K562 (cell line): ENCODE measurements around the gene UBFD1. TPM values are rescaled to one million over a fixed set of nuclear protein-coding genes. Genes with fewer than 3 reads are reported as not detected.

Experiments
- ATAC-seq: fragments of 200-7000 bp; cut with Tn5 transposase; 3 replicates; pipeline ENCODE4 v1.9.1; 2020; ENCODE audit warnings: moderate library complexity
- BruUV-seq: library from RNA; stranded (reverse); fragments of 400-500 nt; replicated peaks from 2 replicates; lab custom pipeline; 2021; lab: Mats Ljungman, UMichigan
- CTCF ChIA-PET: fragments of 300-600 bp; formaldehyde crosslinking; extraction: SDS; loops from one replicate; lab custom pipeline; 2021; ENCODE audit warnings: low intra/inter-chr PET ratio; lab: Yijun Ruan, JAX
- POLR2A ChIA-PET: fragments of 300-600, 350-650 bp; sonication (Branson Sonifier 250); formaldehyde crosslinking; extraction: SDS; loops from one replicate; lab custom pipeline; 2021; ENCODE audit warnings: antibody characterized with exemption, inconsistent platforms; lab: Yijun Ruan, JAX
- DNase-seq, 4 experiments: peaks; one replicate each; pipeline versions ENCODE4 v3.0.0 to v3.0.0-alpha.2; 2011 to 2018; ENCODE audit warnings: low spot score in 3 of 4, mixed read lengths in 3 of 4; ENCODE audit errors: extremely low read depth in 1 of 4
- FAIRE-seq: peaks from 2 replicates; lab custom pipeline; 2011; peaks lifted over from hg19 to GRCh38; lab: Jason Lieb, UNC
- H2AFZ ChIP-seq: 2 replicates; pipeline ENCODE4 v1.6.0; 2011; ENCODE audit warnings: low read depth, low read length, control low read depth, inconsistent platforms
- H3K27ac ChIP-seq: fragments of 200-600 bp; 3 replicates; pipeline ENCODE4 v1.8.0; 2011; ENCODE audit warnings: low read depth, mild to moderate bottlenecking, control low read depth, inconsistent platforms, low read length, moderate library complexity, mixed read lengths; ENCODE audit errors: extremely low read depth
- H3K27me3 ChIP-seq, 2 experiments: fragments of 300-600 bp in 1 of 2; 2 replicates in 1 of 2; 3 replicates in 1 of 2; pipeline versions ENCODE4 v1.6.0 to v1.8.0; 2011; ENCODE audit warnings: inconsistent platforms in 2 of 2, low read length in 2 of 2, mild to moderate bottlenecking in 1 of 2, mixed read lengths in 1 of 2, moderate library complexity in 1 of 2; ENCODE audit not compliant: control insufficient read depth in 2 of 2, insufficient read depth in 2 of 2
- H3K36me3 ChIP-seq: fragments of 300-600 bp; 3 replicates; pipeline ENCODE4 v1.8.0; 2011; ENCODE audit warnings: mild to moderate bottlenecking, low read length, inconsistent platforms; ENCODE audit not compliant: control insufficient read depth, insufficient read depth
- H3K4me1 ChIP-seq, 2 experiments: fragments of 200-600 bp in 1 of 2; replicated peaks in 1 of 2; 2 replicates in 1 of 2; 3 replicates in 1 of 2; pipeline versions ENCODE4 v1.5.1 to v1.8.0; 2011; ENCODE audit warnings: inconsistent platforms in 2 of 2, low read length in 2 of 2, mild to moderate bottlenecking in 1 of 2, mixed read lengths in 1 of 2, moderate library complexity in 1 of 2; ENCODE audit not compliant: control insufficient read depth in 2 of 2, insufficient read depth in 2 of 2
- H3K4me2 ChIP-seq: 2 replicates; pipeline ENCODE4 v1.6.1; 2011; ENCODE audit warnings: low read length, control low read depth, inconsistent platforms, mixed read lengths; ENCODE audit not compliant: insufficient read depth
- H3K4me3 ChIP-seq: fragments of 200-600 bp; sonication (generic), shearing (Covaris generic); 2 replicates; pipeline ENCODE4 v1.5.1; 2016; ENCODE audit warnings: control low read depth, inconsistent platforms
- H3K79me2 ChIP-seq: fragments of 200-600 bp; 3 replicates; pipeline ENCODE4 v1.8.0; 2011; ENCODE audit warnings: low read length, inconsistent platforms; ENCODE audit not compliant: control insufficient read depth, insufficient read depth
- H3K9ac ChIP-seq, 2 experiments: 2 replicates each; pipeline versions ENCODE4 v1.6.0 to v1.6.1; 2011; ENCODE audit warnings: low read depth in 2 of 2, low read length in 2 of 2, control low read depth in 1 of 2, inconsistent platforms in 1 of 2, mild to moderate bottlenecking in 1 of 2, mixed read lengths in 1 of 2; ENCODE audit not compliant: insufficient read depth in 1 of 2
- H3K9me1 ChIP-seq: one replicate; pipeline ENCODE4 v1.6.0; 2011; ENCODE audit warnings: inconsistent platforms, mild to moderate bottlenecking, low read length, moderate library complexity; ENCODE audit not compliant: control insufficient read depth, insufficient read depth
- H3K9me3 ChIP-seq: replicated peaks from 2 replicates; pipeline ENCODE4 v1.5.1; 2011; ENCODE audit warnings: low read depth, low read length, inconsistent platforms; ENCODE audit not compliant: control insufficient read depth, insufficient read depth
- H4K20me1 ChIP-seq: replicated peaks from 2 replicates; pipeline ENCODE4 v1.6.1; 2011; ENCODE audit warnings: low read length, inconsistent platforms, mixed read lengths; ENCODE audit not compliant: control insufficient read depth, insufficient read depth
- ARID1B ChIP-seq: fragments of 450-650 bp; IDR thresholded peaks from 2 replicates; pipeline ENCODE4 v1.6.1; 2016; ENCODE audit warnings: antibody characterized with exemption, mild to moderate bottlenecking, inconsistent platforms
- ETV1 ChIP-seq: fragments of 450-650 bp; conservative IDR thresholded peaks from 2 replicates; pipeline ENCODE4 v1.6.1; 2016; ENCODE audit warnings: missing genetic modification characterization, control low read depth, low read depth, missing compliant biosample characterization
- FOXK1 ChIP-seq: sonication (generic); formaldehyde crosslinking; IDR thresholded peaks from 2 replicates; pipeline ENCODE4 v1.8.0; 2022; ENCODE audit warnings: missing genetic modification reagents, mild to moderate bottlenecking, borderline replicate concordance
- FUS ChIP-seq: fragments of 200-400 bp; formaldehyde crosslinking; optimal IDR thresholded peaks from 2 replicates; pipeline ENCODE3; 2017; ENCODE audit warnings: low read depth, low read length
- MEF2A ChIP-seq: IDR thresholded peaks from 2 replicates; pipeline ENCODE4 v1.6.1; 2011; ENCODE audit warnings: low read depth, mild to moderate bottlenecking, low read length, moderate library complexity; ENCODE audit not compliant: control insufficient read depth
- NCOR1 ChIP-seq: fragments of 450-650 bp; IDR thresholded peaks from 2 replicates; pipeline ENCODE4 v1.6.1; 2016; ENCODE audit warnings: mild to moderate bottlenecking, moderate library complexity
- NFRKB ChIP-seq: fragments of 450-650 bp; IDR thresholded peaks from 2 replicates; pipeline ENCODE4 v1.6.1; 2016; ENCODE audit warnings: low read depth
- NR4A1 ChIP-seq, 2 experiments: fragments of 250-450 bp in 1 of 2; fragments of 450-650 bp in 1 of 2; sonication (Bioruptor Pico) in 1 of 2; IDR thresholded peaks; 2 replicates each; pipeline versions ENCODE4 v1.4.0 to v1.6.1; 2016 to 2020; ENCODE audit warnings: mild to moderate bottlenecking in 2 of 2, missing compliant biosample characterization in 1 of 2, missing genetic modification characterization in 1 of 2, moderate library complexity in 1 of 2
- TARDBP ChIP-seq: fragments of 450-650 bp; IDR thresholded peaks from 2 replicates; pipeline ENCODE4 v1.6.1; 2016
- ZNF436 ChIP-seq: fragments of 250-450, 450-650 bp; sonication (Bioruptor Pico); formaldehyde crosslinking; IDR thresholded peaks from 2 replicates; pipeline ENCODE4 v1.7.0; 2020; ENCODE audit warnings: mild to moderate bottlenecking
- ZNF561 ChIP-seq: fragments of 450-650 bp; formaldehyde crosslinking; conservative IDR thresholded peaks from 2 replicates; pipeline ENCODE4 v1.4.0; 2020; ENCODE audit warnings: mild to moderate bottlenecking, moderate library complexity
- ZNF57 ChIP-seq: fragments of 450-650 bp; formaldehyde crosslinking; IDR thresholded peaks from 2 replicates; pipeline ENCODE4 v1.4.0; 2020; ENCODE audit warnings: mild to moderate bottlenecking, moderate library complexity
- WGBS: fragments of 100-300 bp; shearing (Covaris generic); methylation state at CpG from one replicate; pipeline ENCODE4 v1.1.6; 2016; ENCODE audit warnings: low coverage, mixed read lengths; ENCODE audit not compliant: insufficient coverage; ENCODE audit errors: missing lambda C conversion rate; 5-methylcytosine and 5-hydroxymethylcytosine counted together
- in situ Hi-C: fragments of 300-500 bp; cut with MboI; formaldehyde crosslinking; loops from 4 replicates; pipeline ENCODE4 v1.15.0; 2018; ENCODE audit warnings: inconsistent platforms, mixed read lengths
- intact Hi-C: fragments of 100-400 bp; cut with micrococcal nuclease; formaldehyde crosslinking; loops from 2 replicates; pipeline ENCODE4 v1.14.2; 2022
- polyA plus RNA-seq, 8 experiments: library from polyadenylated mRNA; depleted of rRNA in 4 of 8; stranded (reverse) in 5 of 8; unstranded in 3 of 8; fragments of >200 nt; fragmentation: Nextera tagmentation in 2 of 8; fragmentation: Illumina TruSeq in 1 of 8; extraction: Ambion mirVana in 2 of 8; extraction: Trizol in 1 of 8; gene quantifications; 2 replicates each; pipeline versions ENCODE4 v1.2.1 to v1.2.3, GENCODE V29; 2011 to 2014; ENCODE audit warnings: inconsistent platforms in 1 of 8, missing spikeins in 1 of 8
- total RNA-seq, 7 experiments: library from RNA; depleted of rRNA in 6 of 7; stranded (reverse); fragments of >200 nt in 6 of 7; fragmentation: Illumina TruSeq in 2 of 7; extraction: Trizol in 2 of 7; gene quantifications; 2 replicates each; pipeline versions ENCODE4 v1.2.1 to v1.2.3, GENCODE V29; 2011 to 2021; ENCODE audit warnings: low replicate concordance in 1 of 7
- TF ChIP-seq, protein P1 (sequence below): fragments of 250-450 bp; sonication (Bioruptor Pico); IDR thresholded peaks from 2 replicates; pipeline ENCODE4 v1.5.0; 2021; ENCODE audit warnings: mild to moderate bottlenecking, borderline replicate concordance
- TF ChIP-seq, protein P2 (sequence below): fragments of 450-650 bp; IDR thresholded peaks from 2 replicates; pipeline ENCODE4 v1.6.1; 2016; ENCODE audit warnings: mild to moderate bottlenecking
- TF ChIP-seq, protein P3 (sequence below), 2 experiments: fragments of 450-650 bp in 1 of 2; sonication (generic) in 1 of 2; formaldehyde crosslinking; conservative IDR thresholded peaks; 2 replicates each; pipeline versions ENCODE4 v1.4.0 to v1.8.1; 2020 to 2022; ENCODE audit warnings: mild to moderate bottlenecking in 1 of 2, missing genetic modification reagents in 1 of 2

The UBFD1 gene
- total and polyA plus RNA-seq, 9 of the 15 experiments (the other 6 are each of a cell fraction or from before 2014, with no cell fraction given) = 10.7 to 66.2 (median 34.0) TPM

DNA sequence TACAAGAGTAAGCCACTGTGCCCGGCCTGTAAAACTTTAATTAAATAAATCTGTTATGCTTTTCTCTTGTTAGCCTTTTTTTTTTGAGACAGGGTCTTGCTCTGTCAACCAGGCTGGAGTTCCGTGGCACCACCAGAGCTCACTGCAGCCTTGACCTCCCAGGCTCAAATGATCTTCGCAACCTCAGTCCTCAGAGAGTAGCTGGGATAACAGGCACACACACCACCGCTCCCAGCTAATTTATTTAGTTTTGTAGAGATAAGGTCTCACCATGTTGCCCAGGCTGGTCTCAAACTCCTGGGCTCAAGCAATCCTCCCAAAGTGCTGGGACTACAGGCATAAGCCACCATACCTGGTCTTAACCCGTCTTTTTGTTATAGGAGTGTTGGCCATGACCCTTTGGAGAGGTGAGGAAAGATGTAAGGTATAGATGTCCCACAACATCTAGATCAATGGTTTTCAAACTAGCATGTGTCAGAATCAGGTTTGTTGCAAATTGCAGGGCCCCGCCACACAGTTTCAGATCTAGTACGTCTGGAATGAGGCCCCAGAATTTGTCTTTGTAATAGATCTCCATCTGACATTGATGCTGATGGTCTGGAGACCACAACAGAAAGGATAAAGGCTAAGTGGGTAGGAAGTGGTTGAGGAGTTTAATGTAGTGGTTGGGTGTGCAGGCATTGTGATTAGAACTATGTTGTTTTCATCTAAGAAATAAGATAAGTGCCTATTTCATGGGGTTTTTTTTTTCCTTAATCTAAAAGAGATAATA, 43.0 kb upstream of the UBFD1 start:
- H3K4me2 ChIP-seq = no peak overlapping the region
- ATAC-seq = no peak
- H3K79me2 ChIP-seq = peaks cover 8% of the 10 kb centered on the region
- no peak for DNase-seq
- H3K9me1 ChIP-seq = no peaks in the 10 kb centered on the region
- POLR2A ChIA-PET = interaction anchor here (0.6 to 1.8 kb wide), 2 partner anchors 12 to 1925 kb away, joined by 3 to 4 read pairs; no protein-coding TSS in a partner anchor
- intact Hi-C loops (no loop called here), in situ Hi-C loops (no loop called here)
- peaks cover 21% of the 10 kb centered on the region in 2 experiments; a peak in 4 of 5 replicates for H3K4me1 ChIP-seq
- WGBS = 82% methylated on average over 7 of the region's 7 CpGs
- no peak overlapping the region for H3K9ac ChIP-seq
- no peaks in the 10 kb centered on the region for H4K20me1 ChIP-seq
- no peaks in the 10 kb centered on the region for H3K27me3 ChIP-seq
- H3K36me3 ChIP-seq = peaks cover 16% of the 10 kb centered on the region; the same call in 1 of the 3 replicates
- no peak overlapping the region for H3K27ac ChIP-seq
- CTCF ChIA-PET = no interaction called here
- no peak overlapping the region for H2AFZ ChIP-seq
- TF ChIP-seq, protein P1, sequence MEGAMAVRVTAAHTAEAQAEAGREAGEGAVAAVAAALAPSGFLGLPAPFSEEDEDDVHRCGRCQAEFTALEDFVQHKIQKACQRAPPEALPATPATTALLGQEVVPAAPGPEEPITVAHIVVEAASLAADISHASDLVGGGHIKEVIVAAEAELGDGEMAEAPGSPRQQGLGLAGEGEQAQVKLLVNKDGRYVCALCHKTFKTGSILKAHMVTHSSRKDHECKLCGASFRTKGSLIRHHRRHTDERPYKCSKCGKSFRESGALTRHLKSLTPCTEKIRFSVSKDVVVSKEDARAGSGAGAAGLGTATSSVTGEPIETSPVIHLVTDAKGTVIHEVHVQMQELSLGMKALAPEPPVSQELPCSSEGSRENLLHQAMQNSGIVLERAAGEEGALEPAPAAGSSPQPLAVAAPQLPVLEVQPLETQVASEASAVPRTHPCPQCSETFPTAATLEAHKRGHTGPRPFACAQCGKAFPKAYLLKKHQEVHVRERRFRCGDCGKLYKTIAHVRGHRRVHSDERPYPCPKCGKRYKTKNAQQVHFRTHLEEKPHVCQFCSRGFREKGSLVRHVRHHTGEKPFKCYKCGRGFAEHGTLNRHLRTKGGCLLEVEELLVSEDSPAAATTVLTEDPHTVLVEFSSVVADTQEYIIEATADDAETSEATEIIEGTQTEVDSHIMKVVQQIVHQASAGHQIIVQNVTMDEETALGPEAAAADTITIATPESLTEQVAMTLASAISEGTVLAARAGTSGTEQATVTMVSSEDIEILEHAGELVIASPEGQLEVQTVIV = no peak
- no peak for TF ChIP-seq ZNF57 (CRISPR knock-in tag)
- TF ChIP-seq MEF2A = no peak
- TF ChIP-seq ZNF436 (CRISPR knock-in tag) = no peak
- no peak for TF ChIP-seq NFRKB
- TF ChIP-seq ZNF561 = no peak
- TF ChIP-seq ARID1B = no peak
- TF ChIP-seq ETV1 (tag) = no peak
- TF ChIP-seq FOXK1 = no peak
- TF ChIP-seq, protein P2, sequence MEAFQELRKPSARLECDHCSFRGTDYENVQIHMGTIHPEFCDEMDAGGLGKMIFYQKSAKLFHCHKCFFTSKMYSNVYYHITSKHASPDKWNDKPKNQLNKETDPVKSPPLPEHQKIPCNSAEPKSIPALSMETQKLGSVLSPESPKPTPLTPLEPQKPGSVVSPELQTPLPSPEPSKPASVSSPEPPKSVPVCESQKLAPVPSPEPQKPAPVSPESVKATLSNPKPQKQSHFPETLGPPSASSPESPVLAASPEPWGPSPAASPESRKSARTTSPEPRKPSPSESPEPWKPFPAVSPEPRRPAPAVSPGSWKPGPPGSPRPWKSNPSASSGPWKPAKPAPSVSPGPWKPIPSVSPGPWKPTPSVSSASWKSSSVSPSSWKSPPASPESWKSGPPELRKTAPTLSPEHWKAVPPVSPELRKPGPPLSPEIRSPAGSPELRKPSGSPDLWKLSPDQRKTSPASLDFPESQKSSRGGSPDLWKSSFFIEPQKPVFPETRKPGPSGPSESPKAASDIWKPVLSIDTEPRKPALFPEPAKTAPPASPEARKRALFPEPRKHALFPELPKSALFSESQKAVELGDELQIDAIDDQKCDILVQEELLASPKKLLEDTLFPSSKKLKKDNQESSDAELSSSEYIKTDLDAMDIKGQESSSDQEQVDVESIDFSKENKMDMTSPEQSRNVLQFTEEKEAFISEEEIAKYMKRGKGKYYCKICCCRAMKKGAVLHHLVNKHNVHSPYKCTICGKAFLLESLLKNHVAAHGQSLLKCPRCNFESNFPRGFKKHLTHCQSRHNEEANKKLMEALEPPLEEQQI = no peak
- TF ChIP-seq NR4A1 (CRISPR knock-in tag; IDR thresholded peaks at IDR 0.05) = no peak
- TF ChIP-seq NR4A1 (tag; IDR thresholded peaks at IDR 0.05) = no peak
- no peak for TF ChIP-seq FUS
- no peak for TF ChIP-seq TARDBP
- TF ChIP-seq NCOR1 = no peak
- TF ChIP-seq, protein P3, sequence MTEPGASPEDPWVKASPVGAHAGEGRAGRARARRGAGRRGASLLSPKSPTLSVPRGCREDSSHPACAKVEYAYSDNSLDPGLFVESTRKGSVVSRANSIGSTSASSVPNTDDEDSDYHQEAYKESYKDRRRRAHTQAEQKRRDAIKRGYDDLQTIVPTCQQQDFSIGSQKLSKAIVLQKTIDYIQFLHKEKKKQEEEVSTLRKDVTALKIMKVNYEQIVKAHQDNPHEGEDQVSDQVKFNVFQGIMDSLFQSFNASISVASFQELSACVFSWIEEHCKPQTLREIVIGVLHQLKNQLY (CRISPR knock-in tag; conservative IDR thresholded peaks at IDR 0.05) = no peak
- no peaks in the 10 kb centered on the region for H3K9me3 ChIP-seq
- no peak for FAIRE-seq
- no peak overlapping the region for H3K4me3 ChIP-seq
- BruUV-seq = no TSS peak
